ENCODE results near the gene SLC9A2.

Gene SLC9A2

GRCh38 chr2:102735416-102736109 lies 116.2 kb downstream of the SLC9A2 start:
- DNase-seq = no peak

GRCh38 chr2:102736110-102736409 lies 116.7 kb downstream of the SLC9A2 start:
- DNase-seq = no peak

GRCh38 chr2:102736410-102737409 lies 117.4 kb downstream of the SLC9A2 start:
- peak; percentile 9 to 65 for DNase-seq

GRCh38 chr2:102737431-102737830 lies 118.1 kb downstream of the SLC9A2 start:
- no peak for DNase-seq

- DNase-seq = no peak
Observed at GRCh38 chr2:102743259-102743658, 123.9 kb downstream of the SLC9A2 start.

- no peak for DNase-seq
Observed at GRCh38 chr2:102748107-102748506, 128.8 kb downstream of the SLC9A2 start.

- no peak for DNase-seq
Observed at GRCh38 chr2:102749938-102750337, 130.6 kb downstream of the SLC9A2 start.

- DNase-seq = peak in 1 of 2 donors; percentile 14
Observed at GRCh38 chr2:102753563-102754159, 134.3 kb downstream of the SLC9A2 start.

- DNase-seq = no peak
Observed at GRCh38 chr2:102754456-102755145, 135.2 kb downstream of the SLC9A2 start.

GRCh38 chr2:102755284-102755683 lies 135.9 kb downstream of the SLC9A2 start:
- no peak for DNase-seq

- no peak for DNase-seq
Observed at GRCh38 chr2:102758439-102758838, 139.1 kb downstream of the SLC9A2 start.
